ENCODE data around the gene C14orf132.

DNA sequence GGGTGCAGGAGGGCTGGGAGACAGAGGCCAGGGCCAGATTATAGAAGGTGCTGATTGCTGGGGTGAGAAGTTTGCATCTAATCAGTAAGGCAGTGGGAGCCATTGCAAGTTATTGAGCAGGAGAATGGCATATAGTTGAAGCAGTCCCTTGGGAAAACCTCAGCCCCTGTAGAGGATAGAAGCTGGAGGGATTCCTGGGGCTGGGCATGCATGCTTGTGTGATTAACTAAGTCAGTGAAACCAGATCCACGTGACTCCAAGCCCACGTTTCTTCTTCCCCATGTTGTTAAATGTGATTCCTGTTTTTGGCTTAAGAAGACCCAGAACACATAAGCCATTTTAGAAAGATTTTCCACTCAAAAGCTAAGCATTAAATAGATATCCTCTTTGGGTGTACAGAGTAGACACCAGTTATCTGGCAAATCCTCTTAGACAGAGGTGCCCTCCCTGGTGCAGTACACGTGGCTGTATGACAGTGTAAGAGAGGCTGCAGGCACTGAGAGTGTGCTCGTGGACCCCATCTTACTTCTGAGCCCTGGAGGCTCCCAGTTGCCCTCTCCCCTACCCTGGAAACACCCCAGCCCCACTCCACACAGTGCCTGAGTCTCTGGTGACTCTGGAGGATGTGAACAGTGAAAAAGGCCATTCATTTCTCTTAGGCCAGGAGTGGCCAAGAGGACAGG is 3.2 kb downstream of the C14orf132 start:
- no peak for TF ChIP-seq POLR2AphosphoS5 (IDR thresholded peaks at IDR 0.05; ENCODE audit: low read depth, low read length)
- no peak for TF ChIP-seq POLR2A (IDR thresholded peaks at IDR 0.05; ENCODE audit: low read depth, low read length)
- TF ChIP-seq TAF1 (IDR thresholded peaks at IDR 0.05; ENCODE audit: borderline replicate concordance, low read depth, low read length) = no peak

Data from GM12892 (cell line).